WTC11 (cell line): ENCODE data around the gene SERPINE1. TPM values are rescaled to one million over a fixed set of nuclear protein-coding genes. Genes with fewer than 3 reads are reported as not detected.
A peak's percentile ranks its signal among the peaks of the same experiment; 100 is the strongest.

Source experiments
- ATF1 ChIP-seq: sonication (generic); formaldehyde crosslinking; IDR thresholded peaks from 2 replicates; pipeline ENCODE4 v1.8.1; 2023; ENCODE audit warnings: mild to moderate bottlenecking, moderate library complexity, missing genetic modification reagents
- CBFB ChIP-seq: sonication (generic); formaldehyde crosslinking; IDR thresholded peaks from 2 replicates; pipeline ENCODE4 v1.8.1; 2022; ENCODE audit warnings: mild to moderate bottlenecking, low read depth, missing genetic modification reagents
- ESRRA ChIP-seq: sonication (generic); formaldehyde crosslinking; IDR thresholded peaks from 2 replicates; pipeline ENCODE4 v1.8.1; 2022; ENCODE audit warnings: mild to moderate bottlenecking, missing genetic modification reagents, borderline replicate concordance
- FOXJ3 ChIP-seq: sonication (generic); formaldehyde crosslinking; IDR thresholded peaks from 2 replicates; pipeline ENCODE4 v1.9.0; 2021; ENCODE audit warnings: missing genetic modification reagents, mild to moderate bottlenecking, borderline replicate concordance
- HMGA2 ChIP-seq: fragments of 250-450 bp; sonication (Bioruptor Pico); IDR thresholded peaks from 2 replicates; pipeline ENCODE4 v1.4.0; 2021; ENCODE audit warnings: mild to moderate bottlenecking, moderate library complexity
- JUN ChIP-seq: sonication (generic); formaldehyde crosslinking; IDR thresholded peaks from 2 replicates; pipeline ENCODE4 v1.8.0; 2023; ENCODE audit warnings: mild to moderate bottlenecking, missing genetic modification reagents
- KAT7 ChIP-seq: sonication (generic); formaldehyde crosslinking; IDR thresholded peaks from 2 replicates; pipeline ENCODE4 v1.8.1; 2023; ENCODE audit warnings: missing genetic modification reagents, mild to moderate bottlenecking, borderline replicate concordance
- NFE2L1 ChIP-seq: sonication (generic); formaldehyde crosslinking; IDR thresholded peaks from 2 replicates; pipeline ENCODE4 v1.8.1; 2023; ENCODE audit warnings: missing genetic modification reagents
- NR3C1 ChIP-seq: sonication (generic); formaldehyde crosslinking; conservative IDR thresholded peaks from 2 replicates; pipeline ENCODE4 v1.8.1; 2023; ENCODE audit warnings: low read depth, mild to moderate bottlenecking, missing genetic modification reagents
- OVOL2 ChIP-seq: fragments of 250-450 bp; sonication (Bioruptor Pico); IDR thresholded peaks from 2 replicates; pipeline ENCODE4 v1.9.0; 2021; ENCODE audit warnings: mild to moderate bottlenecking, borderline replicate concordance
- TCF7 ChIP-seq: sonication (generic); formaldehyde crosslinking; IDR thresholded peaks from 2 replicates; pipeline ENCODE4 v1.8.0; 2022; ENCODE audit warnings: mild to moderate bottlenecking, low read depth, missing genetic modification reagents, moderate library complexity
- TEAD1 ChIP-seq: sonication (generic); formaldehyde crosslinking; IDR thresholded peaks from 2 replicates; pipeline ENCODE4 v1.8.0; 2022; ENCODE audit warnings: mild to moderate bottlenecking, missing genetic modification reagents
- TP53 ChIP-seq: sonication (generic); formaldehyde crosslinking; IDR thresholded peaks from 2 replicates; pipeline ENCODE4 v1.8.1; 2023; ENCODE audit warnings: mild to moderate bottlenecking, missing genetic modification reagents
- ZNF121 ChIP-seq: sonication (generic); formaldehyde crosslinking; IDR thresholded peaks from 2 replicates; pipeline ENCODE4 v1.8.0; 2023; ENCODE audit warnings: missing genetic modification reagents
- total RNA-seq: library from RNA; stranded (reverse); gene quantifications from 3 replicates; pipeline ENCODE4 v1.2.3, GENCODE V29; 2021
- TF ChIP-seq, protein P1 (sequence below): sonication (generic); formaldehyde crosslinking; IDR thresholded peaks from 2 replicates; pipeline ENCODE4 v1.8.1; 2022; ENCODE audit warnings: low read depth, missing genetic modification reagents, borderline replicate concordance
- TF ChIP-seq, protein P2 (sequence below): sonication (generic); formaldehyde crosslinking; IDR thresholded peaks from 2 replicates; pipeline ENCODE4 v1.8.0; 2022; ENCODE audit warnings: mild to moderate bottlenecking, missing genetic modification reagents
- TF ChIP-seq, protein P3 (sequence below): sonication (generic); formaldehyde crosslinking; conservative IDR thresholded peaks from 2 replicates; pipeline ENCODE4 v1.8.1; 2022; ENCODE audit warnings: mild to moderate bottlenecking, missing genetic modification reagents
- TF ChIP-seq, protein P4 (sequence below): sonication (generic); formaldehyde crosslinking; IDR thresholded peaks from 2 replicates; pipeline ENCODE4 v1.8.0; 2023; ENCODE audit warnings: mild to moderate bottlenecking, missing genetic modification reagents
- TF ChIP-seq, protein P5 (sequence below): sonication (generic); formaldehyde crosslinking; IDR thresholded peaks from 2 replicates; pipeline ENCODE4 v1.8.1; 2023; ENCODE audit warnings: mild to moderate bottlenecking, missing genetic modification reagents, borderline replicate concordance
- TF ChIP-seq, protein P6 (sequence below): fragments of 250-450 bp; sonication (Bioruptor Pico); IDR thresholded peaks from 2 replicates; pipeline ENCODE4 v1.9.0; 2021; ENCODE audit warnings: moderate library complexity, mild to moderate bottlenecking, inconsistent platforms, borderline replicate concordance
- TF ChIP-seq, protein P7 (sequence below): sonication (generic); formaldehyde crosslinking; IDR thresholded peaks from 2 replicates; pipeline ENCODE4 v1.8.1; 2023; ENCODE audit warnings: mild to moderate bottlenecking, missing genetic modification reagents, moderate library complexity
- TF ChIP-seq, protein P8 (sequence below): sonication (generic); formaldehyde crosslinking; IDR thresholded peaks from 2 replicates; pipeline ENCODE4 v1.8.1; 2023; ENCODE audit warnings: mild to moderate bottlenecking, moderate library complexity, missing genetic modification reagents
- TF ChIP-seq, protein P9 (sequence below): sonication (generic); formaldehyde crosslinking; IDR thresholded peaks from 2 replicates; pipeline ENCODE4 v1.8.1; 2023; ENCODE audit warnings: mild to moderate bottlenecking, missing genetic modification reagents, moderate library complexity

The SERPINE1 gene
- total RNA-seq, 1 experiment from 2014 or later = 2.6 TPM

DNA sequence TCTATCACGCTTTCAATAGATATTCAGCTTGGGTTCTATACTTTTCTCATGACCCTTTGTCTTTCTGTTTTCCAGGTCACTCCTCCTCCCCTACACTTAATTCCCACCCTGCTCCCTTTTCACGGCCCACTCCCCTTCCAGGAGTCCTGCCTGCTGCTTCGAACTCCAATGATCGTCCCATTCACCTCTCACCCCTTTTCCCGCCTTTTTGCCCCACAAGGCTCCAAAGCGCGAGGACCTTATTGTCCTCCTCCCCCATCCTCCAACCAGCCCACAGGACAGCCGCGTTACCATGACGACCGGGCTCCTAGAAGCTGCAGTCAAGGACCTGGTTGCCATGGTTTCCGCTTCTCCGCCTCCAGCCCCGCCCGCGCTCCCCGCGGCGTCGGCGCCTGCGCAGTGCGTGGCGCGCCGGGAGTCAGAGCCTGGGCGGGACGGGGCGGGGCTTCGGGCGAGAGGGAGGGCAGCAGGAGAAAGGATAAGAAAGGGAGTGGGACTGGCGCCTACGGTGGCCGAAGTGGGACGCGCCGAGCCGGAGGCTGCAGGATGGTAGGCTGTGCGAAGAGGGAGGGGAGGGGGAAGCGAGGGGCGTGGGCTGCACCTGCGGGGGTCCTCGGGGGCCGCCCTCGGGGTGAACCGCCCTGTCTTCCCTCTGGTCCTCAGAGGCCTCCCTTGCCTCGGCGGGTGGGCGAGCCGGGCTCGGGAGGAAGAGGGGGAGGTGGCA is 27.2 kb downstream of the SERPINE1 start, which contains the start of gene AP1S1 (continued):
- TF ChIP-seq, protein P1, sequence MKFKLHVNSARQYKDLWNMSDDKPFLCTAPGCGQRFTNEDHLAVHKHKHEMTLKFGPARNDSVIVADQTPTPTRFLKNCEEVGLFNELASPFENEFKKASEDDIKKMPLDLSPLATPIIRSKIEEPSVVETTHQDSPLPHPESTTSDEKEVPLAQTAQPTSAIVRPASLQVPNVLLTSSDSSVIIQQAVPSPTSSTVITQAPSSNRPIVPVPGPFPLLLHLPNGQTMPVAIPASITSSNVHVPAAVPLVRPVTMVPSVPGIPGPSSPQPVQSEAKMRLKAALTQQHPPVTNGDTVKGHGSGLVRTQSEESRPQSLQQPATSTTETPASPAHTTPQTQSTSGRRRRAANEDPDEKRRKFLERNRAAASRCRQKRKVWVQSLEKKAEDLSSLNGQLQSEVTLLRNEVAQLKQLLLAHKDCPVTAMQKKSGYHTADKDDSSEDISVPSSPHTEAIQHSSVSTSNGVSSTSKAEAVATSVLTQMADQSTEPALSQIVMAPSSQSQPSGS (CRISPR knock-in tag) = no peak
- TF ChIP-seq KAT7 (CRISPR knock-in tag) (no peak), FOXJ3 (CRISPR knock-in tag) (no peak), NFE2L1 (CRISPR knock-in tag) (peak; percentile 97), TEAD1 (CRISPR knock-in tag) (peak; percentile 90), CBFB (CRISPR knock-in tag) (no peak; the same call in 1 of the 2 replicates), ZNF121 (CRISPR knock-in tag) (no peak), JUN (CRISPR knock-in tag) (no peak; the same call in 1 of the 2 replicates), TP53 (CRISPR knock-in tag) (peak; percentile 93), TCF7 (0 out of 2 replicates have a peak, but pooled peaks have one; percentile 18), ATF1 (CRISPR knock-in tag) (no peak), NR3C1 (CRISPR knock-in tag) (no peak), OVOL2 (CRISPR knock-in tag) (no peak), HMGA2 (CRISPR knock-in tag) (no peak), ESRRA (CRISPR knock-in tag) (no peak)
- TF ChIP-seq, protein P2, sequence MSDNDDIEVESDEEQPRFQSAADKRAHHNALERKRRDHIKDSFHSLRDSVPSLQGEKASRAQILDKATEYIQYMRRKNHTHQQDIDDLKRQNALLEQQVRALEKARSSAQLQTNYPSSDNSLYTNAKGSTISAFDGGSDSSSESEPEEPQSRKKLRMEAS (CRISPR knock-in tag) = peak; percentile 99
- TF ChIP-seq, protein P3, sequence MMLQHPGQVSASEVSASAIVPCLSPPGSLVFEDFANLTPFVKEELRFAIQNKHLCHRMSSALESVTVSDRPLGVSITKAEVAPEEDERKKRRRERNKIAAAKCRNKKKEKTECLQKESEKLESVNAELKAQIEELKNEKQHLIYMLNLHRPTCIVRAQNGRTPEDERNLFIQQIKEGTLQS (CRISPR knock-in tag) = no peak
- TF ChIP-seq, protein P4, sequence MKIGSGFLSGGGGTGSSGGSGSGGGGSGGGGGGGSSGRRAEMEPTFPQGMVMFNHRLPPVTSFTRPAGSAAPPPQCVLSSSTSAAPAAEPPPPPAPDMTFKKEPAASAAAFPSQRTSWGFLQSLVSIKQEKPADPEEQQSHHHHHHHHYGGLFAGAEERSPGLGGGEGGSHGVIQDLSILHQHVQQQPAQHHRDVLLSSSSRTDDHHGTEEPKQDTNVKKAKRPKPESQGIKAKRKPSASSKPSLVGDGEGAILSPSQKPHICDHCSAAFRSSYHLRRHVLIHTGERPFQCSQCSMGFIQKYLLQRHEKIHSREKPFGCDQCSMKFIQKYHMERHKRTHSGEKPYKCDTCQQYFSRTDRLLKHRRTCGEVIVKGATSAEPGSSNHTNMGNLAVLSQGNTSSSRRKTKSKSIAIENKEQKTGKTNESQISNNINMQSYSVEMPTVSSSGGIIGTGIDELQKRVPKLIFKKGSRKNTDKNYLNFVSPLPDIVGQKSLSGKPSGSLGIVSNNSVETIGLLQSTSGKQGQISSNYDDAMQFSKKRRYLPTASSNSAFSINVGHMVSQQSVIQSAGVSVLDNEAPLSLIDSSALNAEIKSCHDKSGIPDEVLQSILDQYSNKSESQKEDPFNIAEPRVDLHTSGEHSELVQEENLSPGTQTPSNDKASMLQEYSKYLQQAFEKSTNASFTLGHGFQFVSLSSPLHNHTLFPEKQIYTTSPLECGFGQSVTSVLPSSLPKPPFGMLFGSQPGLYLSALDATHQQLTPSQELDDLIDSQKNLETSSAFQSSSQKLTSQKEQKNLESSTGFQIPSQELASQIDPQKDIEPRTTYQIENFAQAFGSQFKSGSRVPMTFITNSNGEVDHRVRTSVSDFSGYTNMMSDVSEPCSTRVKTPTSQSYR (CRISPR knock-in tag) = 0 out of 2 replicates have a peak, but pooled peaks have one; percentile 87
- TF ChIP-seq, protein P5, sequence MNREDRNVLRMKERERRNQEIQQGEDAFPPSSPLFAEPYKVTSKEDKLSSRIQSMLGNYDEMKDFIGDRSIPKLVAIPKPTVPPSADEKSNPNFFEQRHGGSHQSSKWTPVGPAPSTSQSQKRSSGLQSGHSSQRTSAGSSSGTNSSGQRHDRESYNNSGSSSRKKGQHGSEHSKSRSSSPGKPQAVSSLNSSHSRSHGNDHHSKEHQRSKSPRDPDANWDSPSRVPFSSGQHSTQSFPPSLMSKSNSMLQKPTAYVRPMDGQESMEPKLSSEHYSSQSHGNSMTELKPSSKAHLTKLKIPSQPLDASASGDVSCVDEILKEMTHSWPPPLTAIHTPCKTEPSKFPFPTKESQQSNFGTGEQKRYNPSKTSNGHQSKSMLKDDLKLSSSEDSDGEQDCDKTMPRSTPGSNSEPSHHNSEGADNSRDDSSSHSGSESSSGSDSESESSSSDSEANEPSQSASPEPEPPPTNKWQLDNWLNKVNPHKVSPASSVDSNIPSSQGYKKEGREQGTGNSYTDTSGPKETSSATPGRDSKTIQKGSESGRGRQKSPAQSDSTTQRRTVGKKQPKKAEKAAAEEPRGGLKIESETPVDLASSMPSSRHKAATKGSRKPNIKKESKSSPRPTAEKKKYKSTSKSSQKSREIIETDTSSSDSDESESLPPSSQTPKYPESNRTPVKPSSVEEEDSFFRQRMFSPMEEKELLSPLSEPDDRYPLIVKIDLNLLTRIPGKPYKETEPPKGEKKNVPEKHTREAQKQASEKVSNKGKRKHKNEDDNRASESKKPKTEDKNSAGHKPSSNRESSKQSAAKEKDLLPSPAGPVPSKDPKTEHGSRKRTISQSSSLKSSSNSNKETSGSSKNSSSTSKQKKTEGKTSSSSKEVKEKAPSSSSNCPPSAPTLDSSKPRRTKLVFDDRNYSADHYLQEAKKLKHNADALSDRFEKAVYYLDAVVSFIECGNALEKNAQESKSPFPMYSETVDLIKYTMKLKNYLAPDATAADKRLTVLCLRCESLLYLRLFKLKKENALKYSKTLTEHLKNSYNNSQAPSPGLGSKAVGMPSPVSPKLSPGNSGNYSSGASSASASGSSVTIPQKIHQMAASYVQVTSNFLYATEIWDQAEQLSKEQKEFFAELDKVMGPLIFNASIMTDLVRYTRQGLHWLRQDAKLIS = no peak
- TF ChIP-seq, protein P6, sequence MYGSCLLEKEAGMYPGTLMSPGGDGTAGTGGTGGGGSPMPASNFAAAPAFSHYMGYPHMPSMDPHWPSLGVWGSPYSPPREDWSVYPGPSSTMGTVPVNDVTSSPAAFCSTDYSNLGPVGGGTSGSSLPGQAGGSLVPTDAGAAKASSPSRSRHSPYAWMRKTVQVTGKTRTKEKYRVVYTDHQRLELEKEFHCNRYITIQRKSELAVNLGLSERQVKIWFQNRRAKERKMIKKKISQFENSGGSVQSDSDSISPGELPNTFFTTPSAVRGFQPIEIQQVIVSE (CRISPR knock-in tag) = no peak
- TF ChIP-seq, protein P7, sequence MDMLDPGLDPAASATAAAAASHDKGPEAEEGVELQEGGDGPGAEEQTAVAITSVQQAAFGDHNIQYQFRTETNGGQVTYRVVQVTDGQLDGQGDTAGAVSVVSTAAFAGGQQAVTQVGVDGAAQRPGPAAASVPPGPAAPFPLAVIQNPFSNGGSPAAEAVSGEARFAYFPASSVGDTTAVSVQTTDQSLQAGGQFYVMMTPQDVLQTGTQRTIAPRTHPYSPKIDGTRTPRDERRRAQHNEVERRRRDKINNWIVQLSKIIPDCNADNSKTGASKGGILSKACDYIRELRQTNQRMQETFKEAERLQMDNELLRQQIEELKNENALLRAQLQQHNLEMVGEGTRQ (CRISPR knock-in tag) = no peak
- TF ChIP-seq, protein P8, sequence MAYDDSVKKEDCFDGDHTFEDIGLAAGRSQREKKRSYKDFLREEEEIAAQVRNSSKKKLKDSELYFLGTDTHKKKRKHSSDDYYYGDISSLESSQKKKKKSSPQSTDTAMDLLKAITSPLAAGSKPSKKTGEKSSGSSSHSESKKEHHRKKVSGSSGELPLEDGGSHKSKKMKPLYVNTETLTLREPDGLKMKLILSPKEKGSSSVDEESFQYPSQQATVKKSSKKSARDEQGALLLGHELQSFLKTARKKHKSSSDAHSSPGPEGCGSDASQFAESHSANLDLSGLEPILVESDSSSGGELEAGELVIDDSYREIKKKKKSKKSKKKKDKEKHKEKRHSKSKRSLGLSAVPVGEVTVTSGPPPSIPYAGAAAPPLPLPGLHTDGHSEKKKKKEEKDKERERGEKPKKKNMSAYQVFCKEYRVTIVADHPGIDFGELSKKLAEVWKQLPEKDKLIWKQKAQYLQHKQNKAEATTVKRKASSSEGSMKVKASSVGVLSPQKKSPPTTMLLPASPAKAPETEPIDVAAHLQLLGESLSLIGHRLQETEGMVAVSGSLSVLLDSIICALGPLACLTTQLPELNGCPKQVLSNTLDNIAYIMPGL (CRISPR knock-in tag) = no peak
- TF ChIP-seq, protein P9, sequence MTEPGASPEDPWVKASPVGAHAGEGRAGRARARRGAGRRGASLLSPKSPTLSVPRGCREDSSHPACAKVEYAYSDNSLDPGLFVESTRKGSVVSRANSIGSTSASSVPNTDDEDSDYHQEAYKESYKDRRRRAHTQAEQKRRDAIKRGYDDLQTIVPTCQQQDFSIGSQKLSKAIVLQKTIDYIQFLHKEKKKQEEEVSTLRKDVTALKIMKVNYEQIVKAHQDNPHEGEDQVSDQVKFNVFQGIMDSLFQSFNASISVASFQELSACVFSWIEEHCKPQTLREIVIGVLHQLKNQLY = no peak
